Common myeloid progenitor, CD34-positive (primary cell): Measurements from ENCODE around the gene ENTPD2.

ENCODE experiments used
- CTCF ChIA-PET: fragments of 350-600 bp; sonication (Branson Sonifier 250); formaldehyde crosslinking; loops from one replicate; lab custom pipeline; 2021; ENCODE audit warnings: antibody characterized with exemption; lab: Charles Lee
- POLR2A ChIA-PET: fragments of 350-600 bp; sonication (Branson Sonifier 250); formaldehyde crosslinking; loops from one replicate; lab custom pipeline; 2021; ENCODE audit warnings: antibody characterized with exemption; lab: Charles Lee
- DNase-seq, 3 donors: peaks; one replicate each; pipeline versions ENCODE4 v3.0.0 to v3.0.0-alpha.2; 2013
- H3K27ac ChIP-seq, 2 experiments: 1 replicate in 1 of 2; 2 replicates in 1 of 2; pipeline ENCODE4 v1.7.0; 2013; ENCODE audit warnings: inconsistent platforms in 2 of 2, low read length in 2 of 2, mild to moderate bottlenecking in 2 of 2, low read depth in 1 of 2, moderate library complexity in 1 of 2; ENCODE audit not compliant: severe bottlenecking in 2 of 2, insufficient read depth in 1 of 2, poor library complexity in 1 of 2
- H3K27me3 ChIP-seq, 5 experiments: replicated peaks in 2 of 5; 1 replicate in 3 of 5; 2 replicates in 2 of 5; pipeline versions ENCODE4 v1.6.1 to v1.7.0; 2013; ENCODE audit warnings: low read length in 4 of 5, mild to moderate bottlenecking in 2 of 5, moderate library complexity in 2 of 5, inconsistent platforms in 1 of 5; ENCODE audit not compliant: insufficient read depth in 5 of 5, control insufficient read depth in 4 of 5
- H3K36me3 ChIP-seq, 4 experiments: 1 replicate in 2 of 4; 2 replicates in 2 of 4; pipeline versions ENCODE4 v1.6.1 to v1.7.0; 2013; ENCODE audit warnings: low read length in 3 of 4, control low read depth in 1 of 4, mild to moderate bottlenecking in 1 of 4; ENCODE audit not compliant: control insufficient read depth in 4 of 4, insufficient read depth in 4 of 4
- H3K4me1 ChIP-seq, 4 experiments: 1 replicate in 3 of 4; 2 replicates in 1 of 4; pipeline versions ENCODE4 v1.6.1 to v1.7.1; 2013; ENCODE audit warnings: low read length in 3 of 4, mild to moderate bottlenecking in 3 of 4, control low read depth in 1 of 4, inconsistent platforms in 1 of 4, moderate library complexity in 1 of 4; ENCODE audit not compliant: control insufficient read depth in 4 of 4, insufficient read depth in 4 of 4; ENCODE audit errors: control extremely low read depth in 1 of 4
- H3K4me3 ChIP-seq, 7 experiments: 1 replicate in 4 of 7; 2 replicates in 3 of 7; pipeline versions ENCODE4 v1.5.1 to v1.7.0; 2013; ENCODE audit warnings: mild to moderate bottlenecking in 7 of 7, low read length in 6 of 7, moderate library complexity in 6 of 7, inconsistent platforms in 2 of 7, low read depth in 2 of 7, control low read depth in 1 of 7; ENCODE audit not compliant: insufficient read depth in 4 of 7, control insufficient read depth in 1 of 7; ENCODE audit errors: extremely low read depth in 1 of 7
- H3K9me3 ChIP-seq, 5 experiments: 1 replicate in 4 of 5; 2 replicates in 1 of 5; pipeline versions ENCODE4 v1.6.1 to v1.7.1; 2013; ENCODE audit warnings: low read length in 4 of 5, mild to moderate bottlenecking in 2 of 5, inconsistent platforms in 1 of 5, low read depth in 1 of 5, moderate library complexity in 1 of 5; ENCODE audit not compliant: control insufficient read depth in 4 of 5, insufficient read depth in 2 of 5; ENCODE audit errors: control extremely low read depth in 1 of 5
- WGBS: methylation state at CpG from one replicate; pipeline ENCODE4 v1.1.5; 2013; ENCODE audit not compliant: insufficient coverage; 5-methylcytosine and 5-hydroxymethylcytosine counted together

Gene ENTPD2

DNA sequence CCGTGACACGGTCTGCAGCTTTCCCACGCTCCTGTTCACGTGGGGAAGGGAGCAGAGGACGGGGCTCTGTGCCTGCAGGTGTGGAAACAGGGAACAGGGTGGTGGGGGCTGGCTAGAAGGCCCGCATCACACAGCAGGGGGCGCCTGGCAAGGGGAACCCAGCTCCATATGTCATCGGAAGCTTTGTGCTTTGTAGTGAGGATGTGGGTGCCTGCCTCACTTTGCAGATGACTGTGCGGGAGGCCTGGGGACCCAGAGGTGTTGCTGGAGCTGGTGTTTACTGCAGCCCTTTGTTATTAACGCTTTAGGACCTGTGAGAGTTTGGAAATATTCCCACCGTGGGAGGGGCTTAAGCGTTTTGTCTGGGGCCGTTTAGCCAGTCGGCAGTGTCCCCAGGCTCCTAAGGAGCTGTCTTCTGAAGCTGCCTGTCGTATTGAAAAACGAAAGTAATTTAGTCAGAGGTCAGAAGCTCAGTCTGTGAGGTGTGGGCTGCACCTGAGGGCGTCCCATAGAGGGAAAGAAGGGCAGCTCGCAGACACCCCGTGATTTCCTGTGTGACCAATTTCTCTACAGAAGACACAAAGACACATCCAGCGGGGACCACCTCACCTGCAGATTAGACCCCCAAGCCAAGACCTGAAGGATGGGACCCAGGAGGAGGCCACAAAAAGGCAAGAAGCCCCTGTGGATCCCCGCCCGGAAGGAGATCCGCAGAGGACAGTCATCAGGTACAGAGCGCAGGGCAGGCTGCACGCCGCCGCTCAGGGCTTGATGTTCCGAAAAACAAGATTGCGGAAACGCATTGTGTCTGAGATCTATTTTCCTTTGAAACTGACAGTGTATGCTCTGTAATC, 42.0 kb upstream of the ENTPD2 start:
- ChIA-PET CTCF (interaction anchor here (1.7 kb wide), 1 partner anchor 12 kb away, joined by 7 read pairs; no protein-coding TSS in a partner anchor), POLR2A (no interaction called here)
- H3K4me1 ChIP-seq = no peaks in the 10 kb centered on the region
- H3K27ac ChIP-seq = no peak overlapping the region
- WGBS = 85% methylated on average over 29 of the region's 30 CpGs
- no peaks in the 10 kb centered on the region for H3K27me3 ChIP-seq
- peak in 2 of 3 donors; percentile 50 to 63 for DNase-seq
- H3K4me3 ChIP-seq = peak overlapping the region in 1 of 7 experiments; percentile 42
- peaks cover 2 to 69% (median 34%) of the 10 kb centered on the region in 4 experiments for H3K36me3 ChIP-seq
- H3K9me3 ChIP-seq = no peaks in the 10 kb centered on the region

- no peak for DNase-seq
- CTCF ChIA-PET = interaction anchor here (1.1 to 1.6 kb wide), 3 partner anchors 17 to 138 kb away, joined by 3 to 4 read pairs (median 3); partner anchors contain the start of gene RNF224
- POLR2A ChIA-PET = no interaction called here
- Histone ChIP-seq H3K4me1 (peaks cover 8 to 29% (median 21%) of the 10 kb centered on the region in 4 experiments), H3K9me3 (no peaks in the 10 kb centered on the region), H3K27me3 (no peaks in the 10 kb centered on the region), H3K27ac (no peak overlapping the region), H3K4me3 (no peak overlapping the region), H3K36me3 (peaks cover 4 to 34% (median 19%) of the 10 kb centered on the region in 4 experiments)
- WGBS = 99% methylated on average over 11 of the region's 11 CpGs
These were observed 35.5 kb upstream of the ENTPD2 start for GRCh38 chr9:137089232-137089947.

- H3K4me1 ChIP-seq = peaks cover 8 to 29% (median 21%) of the 10 kb centered on the region in 4 experiments
- H3K9me3 ChIP-seq = no peaks in the 10 kb centered on the region
- 83% methylated on average over 3 of the region's 5 CpGs for WGBS
- H3K27me3 ChIP-seq = no peaks in the 10 kb centered on the region
- peaks cover 4 to 41% (median 26%) of the 10 kb centered on the region in 4 experiments for H3K36me3 ChIP-seq
- H3K4me3 ChIP-seq = peak overlapping the region in 2 of 7 experiments; percentile 82 to 88
- POLR2A ChIA-PET = no interaction called here
- DNase-seq = no peak
- CTCF ChIA-PET = interaction anchor here (0.7 to 1.1 kb wide), 5 partner anchors 9 to 100 kb away, joined by 3 to 4 read pairs (median 3); partner anchors contain the start of genes ANAPC2 and SSNA1
- no peak overlapping the region for H3K27ac ChIP-seq
These were observed 34.3 kb upstream of the ENTPD2 start for GRCh38 chr9:137088121-137088520.

- POLR2A ChIA-PET = no interaction called here
- peak in 1 of 3 donors; percentile 19 for DNase-seq
- Histone ChIP-seq H3K27ac (peak overlapping the region; percentile 61 to 79), H3K36me3 (peaks cover 2 to 42% (median 29%) of the 10 kb centered on the region in 4 experiments), H3K9me3 (no peaks in the 10 kb centered on the region), H3K27me3 (no peaks in the 10 kb centered on the region), H3K4me3 (peak overlapping the region; percentile 42 to 88 (median 82)), H3K4me1 (peaks cover 8 to 29% (median 21%) of the 10 kb centered on the region in 4 experiments)
- WGBS = 19% methylated on average over 15 of the region's 22 CpGs
- CTCF ChIA-PET = interaction anchor here (1.0 to 3.1 kb wide), 8 partner anchors 10 to 58 kb away, joined by 3 to 11 read pairs (median 4); partner anchors contain the start of gene SAPCD2
These were observed 33.6 kb upstream of the ENTPD2 start for GRCh38 chr9:137087409-137087925.

- Histone ChIP-seq H3K27me3 (no peaks in the 10 kb centered on the region), H3K4me1 (peaks cover 8 to 29% (median 21%) of the 10 kb centered on the region in 4 experiments), H3K36me3 (peaks cover 2 to 43% (median 29%) of the 10 kb centered on the region in 4 experiments), H3K9me3 (no peaks in the 10 kb centered on the region), H3K27ac (peak within 1 kb of the TSS; percentile 61 to 79), H3K4me3 (peak within 1 kb of the TSS; percentile 42 to 88 (median 82))
- CTCF ChIA-PET = interaction anchor here (0.8 to 3.1 kb wide), 8 partner anchors 11 to 58 kb away, joined by 3 to 11 read pairs (median 4); partner anchors contain the start of gene SAPCD2
- DNase-seq = peak; percentile 98 to 99 (median 99)
- POLR2A ChIA-PET = no interaction called here
- 0% methylated on average over 101 of the region's 101 CpGs for WGBS
These were observed 32.9 kb upstream of the ENTPD2 start, which contains the start of gene MAN1B1 for GRCh38 chr9:137086531-137087408. TSS of gene MAN1B1 (plus strand) at chr9:137086985. CDS start at chr9:137087000, 15 bp downstream.
